Cardiac fibroblast (primary cell): ENCODE measurements around the gene HOXD12.

Experiments
- DNase-seq, 2 donors: peaks; one replicate each; pipeline versions ENCODE4 v3.0.0 to v3.0.0-alpha.2; 2010; ENCODE audit warnings: low read depth in 2 of 2
- H3K4me3 ChIP-seq, 2 donors: replicated peaks in 1 of 2; 1 replicate in 1 of 2; 2 replicates in 1 of 2; pipeline ENCODE4 v1.5.1; 2011; ENCODE audit warnings: low read depth in 2 of 2, low read length in 2 of 2, mild to moderate bottlenecking in 2 of 2, moderate library complexity in 1 of 2
- CTCF ChIP-seq: IDR thresholded peaks from one replicate; pipeline ENCODE4 v1.5.1; 2011; ENCODE audit warnings: low read depth, mild to moderate bottlenecking, low read length, inconsistent platforms

The HOXD12 gene

GRCh38 chr2:176100547-176101140 lies 1.0 kb downstream of the HOXD12 start:
- no peak for TF ChIP-seq CTCF
- H3K4me3 ChIP-seq: no peak overlapping the region
- no peak for DNase-seq

GRCh38 chr2:176101216-176101830 lies 1.7 kb downstream of the HOXD12 start:
- TF ChIP-seq CTCF: no peak
- H3K4me3 ChIP-seq: no peak overlapping the region
- no peak for DNase-seq

GRCh38 chr2:176101842-176102241 lies 2.2 kb downstream of the HOXD12 start:
- no peak overlapping the region for H3K4me3 ChIP-seq
- no peak for TF ChIP-seq CTCF
- DNase-seq: no peak

GRCh38 chr2:176102309-176102866 lies 2.8 kb downstream of the HOXD12 start:
- no peak overlapping the region for H3K4me3 ChIP-seq
- TF ChIP-seq CTCF: no peak
- no peak for DNase-seq

GRCh38 chr2:176103194-176103593 lies 3.6 kb downstream of the HOXD12 start:
- TF ChIP-seq CTCF: no peak
- no peak for DNase-seq

GRCh38 chr2:176103742-176104315 lies 4.2 kb downstream of the HOXD12 start:
- no peak for TF ChIP-seq CTCF
- DNase-seq: no peak
- no peak overlapping the region for H3K4me3 ChIP-seq

More at GRCh38 chr2:176103194-176103593, 3.6 kb downstream of the HOXD12 start:
- no peak overlapping the region for H3K4me3 ChIP-seq
